GM18508 (cell line): Measurements from ENCODE around the gene VAT1.

ENCODE experiments used
- ATAC-seq: cut with Tn5 transposase; IDR thresholded peaks from one replicate; pipeline ENCODE4 v1.9.1; 2021; ENCODE audit warnings: moderate number of reproducible peaks; ENCODE audit not compliant: insufficient read depth, unreplicated experiment

The VAT1 gene

DNA sequence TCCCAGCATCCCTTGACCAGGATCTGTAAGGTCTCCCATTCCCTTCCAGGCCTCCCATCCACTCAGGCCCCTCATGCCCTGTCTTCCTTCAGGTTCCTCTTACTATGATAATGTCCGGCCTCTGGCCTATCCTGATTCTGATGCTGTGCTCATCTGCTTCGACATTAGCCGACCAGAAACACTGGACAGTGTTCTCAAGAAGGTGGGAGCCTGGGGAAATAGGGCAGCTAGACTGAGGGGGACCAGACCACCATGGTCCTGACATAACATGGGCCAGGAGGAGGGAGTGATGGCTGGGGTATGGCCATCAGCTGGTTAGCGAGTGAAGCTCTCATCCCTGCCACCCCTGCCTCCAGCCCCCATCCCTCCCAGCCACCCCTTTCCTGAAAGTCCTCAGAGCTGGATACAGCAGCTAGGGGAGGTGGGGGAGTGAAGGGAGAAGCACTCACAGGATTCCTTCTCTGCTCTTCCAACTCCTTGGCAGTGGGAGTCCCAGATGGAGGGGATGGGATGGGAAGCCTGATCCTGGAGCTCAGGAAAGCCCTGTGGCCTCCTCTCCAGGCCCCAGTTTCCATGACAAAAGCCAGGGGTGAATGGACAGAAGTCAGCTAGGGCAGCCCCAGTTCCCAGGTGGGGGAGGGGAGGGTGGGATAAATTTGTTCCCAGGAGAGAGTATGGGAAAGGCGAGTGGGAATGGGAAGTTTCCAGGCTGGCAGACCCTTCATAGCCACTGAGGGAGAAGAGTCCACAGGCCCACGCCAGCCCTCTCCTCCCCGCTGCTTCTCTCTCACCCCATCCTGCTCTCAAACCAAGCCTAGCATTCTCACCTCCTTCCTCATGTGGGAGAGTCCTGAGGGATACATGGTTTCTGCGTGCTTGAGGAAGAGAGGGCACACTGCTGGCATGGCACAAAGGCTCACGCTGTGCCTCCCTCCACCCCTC lies 5.2 kb upstream of the VAT1 start:
- ATAC-seq = no peak

DNA sequence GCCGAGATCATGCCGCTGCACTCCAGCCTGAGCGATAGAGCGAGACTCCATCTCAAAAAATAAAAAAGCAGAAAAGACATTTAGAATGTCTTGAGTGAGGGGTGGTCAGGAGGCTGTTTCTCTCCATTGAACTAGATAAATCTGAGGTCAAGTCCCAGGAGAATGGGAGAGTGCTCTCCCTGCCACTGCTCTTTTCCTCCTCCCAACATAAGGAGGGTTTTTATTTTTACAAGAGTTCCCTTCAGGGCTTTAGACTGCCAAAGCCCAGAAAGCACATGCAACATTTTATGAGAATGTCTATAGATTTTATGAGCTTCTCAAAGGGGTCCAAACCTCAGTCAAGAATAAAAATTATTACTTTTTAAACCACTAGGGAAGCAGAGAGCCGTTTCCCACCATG lies 4.4 kb upstream of the VAT1 start:
- no peak for ATAC-seq

DNA sequence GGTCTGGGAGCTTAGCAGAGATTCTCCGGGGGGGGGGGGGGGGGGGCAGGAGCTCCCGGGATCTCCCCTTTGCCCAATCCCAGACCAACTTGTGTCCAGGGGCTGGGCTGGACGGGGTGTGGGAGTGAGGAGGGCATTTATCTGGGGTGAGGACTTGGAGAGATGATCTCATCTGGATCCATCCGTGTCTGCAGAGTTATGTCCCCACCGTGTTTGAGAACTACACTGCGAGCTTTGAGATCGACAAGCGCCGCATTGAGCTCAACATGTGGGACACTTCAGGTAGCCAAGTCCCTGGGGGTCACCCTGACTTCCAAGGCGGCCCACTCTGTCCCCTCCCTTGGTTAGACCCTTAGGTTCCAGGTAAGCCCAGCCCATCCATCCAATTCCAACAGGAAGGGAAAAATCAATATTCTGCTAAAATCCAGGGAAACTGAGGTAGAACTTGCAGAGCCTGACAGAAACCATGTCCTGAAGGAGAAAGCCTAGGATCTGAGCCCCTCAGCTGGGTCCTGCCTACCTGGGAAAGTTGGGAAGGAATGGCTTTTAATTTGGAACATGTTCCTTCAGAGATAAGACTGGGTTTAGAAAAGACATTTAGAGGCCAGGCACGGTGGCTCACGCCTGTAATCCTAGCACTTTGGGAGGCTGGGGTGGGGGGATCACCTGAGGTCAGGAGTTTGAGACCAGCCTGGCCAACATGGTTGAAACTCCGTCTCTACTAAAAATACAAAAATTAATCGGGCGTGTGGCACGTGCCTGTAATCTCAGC lies 3.8 kb upstream of the VAT1 start:
- no peak for ATAC-seq

DNA sequence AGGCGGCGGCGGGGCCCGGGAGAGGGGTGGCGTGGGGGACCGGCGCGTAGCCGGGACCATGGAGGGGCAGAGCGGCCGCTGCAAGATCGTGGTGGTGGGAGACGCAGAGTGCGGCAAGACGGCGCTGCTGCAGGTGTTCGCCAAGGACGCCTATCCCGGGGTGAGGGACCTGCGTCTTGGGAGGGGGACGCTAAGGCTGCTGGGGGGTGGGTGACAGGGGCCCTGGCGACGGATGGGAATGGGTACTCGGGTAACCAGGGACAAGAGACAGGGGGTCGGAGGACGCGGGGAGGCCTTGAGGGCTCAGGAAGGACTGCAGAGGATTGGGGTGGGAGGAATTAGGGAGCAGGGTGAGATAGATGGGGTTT lies 3.1 kb upstream of the VAT1 start:
- no peak for ATAC-seq

DNA sequence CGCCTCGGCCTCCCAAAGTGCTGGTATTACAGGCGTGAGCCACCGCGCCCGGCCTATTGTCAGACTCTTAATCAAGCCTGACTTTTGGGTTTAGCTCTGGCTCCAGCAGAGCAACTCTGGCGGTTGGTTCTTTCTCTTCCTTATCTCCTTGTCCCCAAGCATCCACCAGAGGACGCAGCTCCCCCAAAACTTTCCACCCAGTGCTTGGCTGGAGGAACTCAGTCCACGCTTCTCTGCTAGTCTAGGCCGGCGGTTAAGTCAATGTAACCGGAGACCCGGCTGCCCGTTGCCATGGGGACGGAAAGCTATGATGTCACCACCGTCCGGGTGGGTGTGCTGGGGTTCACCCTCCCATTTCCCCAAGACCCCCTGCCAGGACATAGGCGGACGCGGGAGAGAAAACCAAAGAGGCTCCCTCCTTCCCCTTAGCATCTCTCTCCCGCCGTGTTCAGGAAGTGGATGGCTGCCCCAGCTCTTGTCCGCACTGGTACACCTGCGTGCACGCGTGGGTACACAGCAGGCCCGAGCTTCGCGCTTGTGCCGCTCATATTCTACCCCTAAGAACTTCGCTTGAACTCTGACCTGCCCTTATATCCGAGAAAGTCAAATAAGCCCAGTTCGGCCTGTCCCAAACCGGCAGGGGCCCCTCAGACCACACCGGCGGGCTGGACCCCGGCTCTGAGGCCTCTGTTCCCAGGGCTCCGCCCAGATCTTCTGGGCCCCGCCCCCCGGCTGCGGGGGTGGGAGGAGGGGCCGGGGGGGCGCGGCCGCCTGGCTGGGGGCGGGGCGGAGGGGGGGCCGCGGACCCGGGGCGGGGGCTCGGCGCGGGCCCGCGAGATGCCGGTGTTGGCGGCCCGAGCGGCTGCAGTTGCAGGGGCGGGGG lies 2.5 kb upstream of the VAT1 start, which contains the start of gene RND2:
Gene RND2 (plus strand): TSS at position 825 of the 883 bp plus-strand sequence. CDS start 117 bp downstream, outside the sequence.
- no peak for ATAC-seq

DNA sequence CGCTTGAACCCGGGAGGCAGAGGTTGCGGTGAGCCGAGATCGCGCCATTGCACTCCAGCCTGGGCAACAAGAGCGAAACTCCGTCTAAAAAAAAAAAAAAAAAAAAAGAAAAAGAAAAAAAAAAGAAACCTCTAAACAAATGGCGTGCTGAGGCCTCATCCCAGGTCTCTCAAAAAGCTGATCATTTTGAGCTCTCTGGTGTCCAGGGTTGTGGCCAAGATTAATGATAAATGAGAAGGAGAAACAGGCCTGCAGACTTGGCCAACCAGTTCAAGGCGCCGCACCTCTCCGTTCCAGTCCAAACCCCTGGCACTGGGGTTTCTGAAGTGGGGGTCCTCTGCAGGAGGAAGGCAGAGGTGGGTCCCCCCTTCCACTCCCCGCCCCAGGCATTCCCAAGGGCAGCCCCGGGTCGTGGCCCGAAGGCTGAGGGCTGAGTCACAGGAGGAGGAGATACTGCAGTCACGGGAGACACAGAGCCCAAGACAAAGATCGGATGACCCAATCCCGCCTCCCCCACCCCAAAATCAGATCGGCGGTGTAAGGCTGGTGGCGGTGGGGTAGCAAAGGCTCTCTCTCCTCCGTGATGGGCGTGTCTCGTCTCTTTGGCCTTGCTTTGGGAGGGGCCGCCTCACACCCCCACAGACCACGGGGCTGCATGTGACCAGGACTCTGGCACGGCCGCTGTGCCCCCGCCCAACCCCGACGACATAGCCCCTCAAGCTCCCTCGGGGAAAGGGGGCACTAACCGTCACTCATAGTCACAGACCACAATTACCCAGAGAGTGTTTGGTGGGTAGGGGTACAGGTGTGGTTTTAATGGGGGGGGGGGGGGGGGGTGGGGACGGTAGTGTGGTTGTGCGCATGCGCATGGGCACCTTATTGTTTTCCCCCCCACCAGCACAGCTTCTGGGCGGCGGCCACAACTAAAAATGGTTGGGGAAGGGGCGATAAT lies 1.1 kb downstream of the VAT1 start:
- ATAC-seq = no peak

DNA sequence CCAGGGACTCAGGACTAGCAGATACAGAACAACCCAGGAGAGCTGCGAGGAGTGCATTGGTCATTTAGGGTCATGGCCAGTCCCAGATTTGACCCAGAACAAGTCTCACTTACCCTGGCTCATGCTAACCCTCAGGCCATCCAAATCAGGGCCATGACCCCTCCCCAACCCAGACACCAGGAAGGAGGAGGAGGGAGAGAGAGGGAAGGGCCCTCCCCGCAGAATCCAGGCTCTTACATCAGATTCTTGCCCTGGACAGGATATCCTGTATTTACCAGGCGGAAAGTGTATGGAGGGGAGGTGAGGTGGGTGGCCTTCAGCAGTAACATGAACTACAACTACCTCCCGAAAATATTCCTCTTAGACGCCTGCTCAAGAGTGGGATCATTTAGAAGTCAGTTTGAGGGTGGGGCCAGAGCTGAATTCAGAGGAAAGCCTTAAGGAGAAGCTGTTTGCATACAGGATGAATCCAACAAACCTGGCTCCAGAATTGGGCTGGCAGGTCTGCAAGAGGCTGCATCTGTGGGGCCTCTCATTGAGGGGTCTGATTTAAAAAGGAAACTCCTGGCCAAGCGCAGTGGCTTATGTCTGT lies 2.1 kb downstream of the VAT1 start:
- no peak for ATAC-seq

DNA sequence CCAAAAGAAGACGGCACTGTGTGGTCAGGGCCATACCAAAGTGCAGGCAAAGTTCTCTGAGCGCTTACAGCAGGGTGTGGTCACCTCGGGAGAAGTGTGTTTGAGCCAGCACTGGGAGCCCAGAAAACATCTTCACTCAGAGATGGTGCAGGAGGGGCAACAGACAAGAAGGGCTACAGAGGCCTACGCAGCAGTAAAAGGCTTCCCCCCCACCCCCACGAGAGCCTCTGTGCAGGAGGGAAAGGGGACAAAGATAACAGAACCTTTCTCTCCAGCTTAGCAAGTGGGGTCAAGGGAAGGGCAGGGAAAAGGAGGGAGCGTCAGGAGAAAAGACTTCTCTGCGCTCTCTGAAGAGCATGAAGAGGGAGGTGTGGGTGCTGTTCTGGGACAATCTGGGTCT lies 2.8 kb downstream of the VAT1 start:
- ATAC-seq = no peak

DNA sequence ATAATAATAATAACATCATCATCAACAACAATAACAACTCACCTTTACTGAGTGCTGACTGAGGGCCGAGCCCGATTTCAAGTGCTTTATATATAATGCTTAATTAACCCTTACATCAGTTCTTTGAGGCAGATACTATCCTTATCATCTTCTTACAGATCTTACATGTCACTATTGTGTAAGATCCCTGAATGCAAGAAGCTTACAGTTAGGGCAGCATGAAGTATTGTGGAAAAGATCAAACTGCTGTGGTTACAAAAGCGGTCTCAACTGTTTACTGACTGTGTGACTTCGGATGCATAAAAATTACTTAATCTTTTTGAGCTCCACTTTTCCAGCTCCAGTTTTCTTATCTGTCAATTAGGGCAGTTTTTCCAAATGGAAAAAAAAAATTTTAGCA lies 3.3 kb downstream of the VAT1 start:
- no peak for ATAC-seq

DNA sequence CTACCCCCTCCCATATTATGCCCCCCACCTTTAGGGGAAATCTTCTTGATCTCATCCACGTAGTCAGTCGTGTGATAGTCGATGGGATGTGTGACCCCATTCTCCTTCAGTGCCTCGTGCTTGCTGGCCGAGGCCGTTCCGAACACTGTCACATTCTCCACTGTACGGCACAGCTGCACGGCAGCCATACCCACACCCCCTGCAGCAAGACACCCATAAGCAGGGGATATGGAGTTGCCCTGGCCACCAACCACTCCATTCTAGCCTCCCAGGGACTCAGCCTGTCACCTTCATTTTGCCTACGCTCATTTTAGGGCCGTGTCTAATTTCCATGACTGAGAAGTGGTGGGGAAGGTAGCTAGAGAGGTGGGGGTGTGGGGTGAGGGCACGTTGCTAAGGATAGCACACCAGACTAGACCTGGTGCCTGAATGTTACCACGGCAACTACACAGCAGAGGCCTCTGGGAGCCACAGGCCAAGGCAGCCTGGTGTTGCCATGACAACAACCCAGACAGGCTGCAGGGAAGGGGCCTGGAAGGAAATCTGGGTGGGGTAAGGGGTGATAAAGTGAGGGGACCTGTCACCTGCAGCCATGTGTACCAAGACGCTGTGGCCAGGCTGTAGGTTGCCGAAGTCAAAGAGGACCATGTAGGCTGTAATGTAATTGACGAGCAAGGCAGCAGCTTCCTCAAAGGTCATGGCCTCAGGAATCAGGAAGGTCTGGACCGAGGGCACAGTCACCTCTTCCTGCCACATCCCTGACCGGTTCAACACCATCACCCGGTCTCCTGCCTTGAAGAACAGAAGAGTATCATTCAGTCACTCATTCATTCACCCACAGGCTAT lies 4.0 kb downstream of the VAT1 start:
- no peak for ATAC-seq

DNA sequence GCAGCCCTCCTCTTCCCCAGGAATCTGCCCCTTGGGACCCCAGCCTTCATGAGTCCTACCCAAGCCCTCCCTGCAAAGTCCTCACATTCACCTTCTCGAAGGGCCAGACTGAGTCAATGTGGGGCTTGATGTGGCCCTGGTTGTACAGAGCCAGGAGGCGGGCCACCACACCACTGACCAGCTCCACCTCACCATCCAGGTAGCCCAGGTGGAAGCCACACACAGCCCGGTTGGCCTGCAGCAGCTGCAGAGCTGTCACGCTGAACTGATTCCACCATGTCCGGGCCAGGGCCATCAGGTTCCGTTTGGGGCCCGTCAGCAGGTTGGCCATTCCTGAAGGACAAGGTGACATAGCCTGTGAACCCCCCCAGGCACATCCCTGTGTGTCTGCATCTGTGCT lies 6.0 kb downstream of the VAT1 start:
- no peak for ATAC-seq

DNA sequence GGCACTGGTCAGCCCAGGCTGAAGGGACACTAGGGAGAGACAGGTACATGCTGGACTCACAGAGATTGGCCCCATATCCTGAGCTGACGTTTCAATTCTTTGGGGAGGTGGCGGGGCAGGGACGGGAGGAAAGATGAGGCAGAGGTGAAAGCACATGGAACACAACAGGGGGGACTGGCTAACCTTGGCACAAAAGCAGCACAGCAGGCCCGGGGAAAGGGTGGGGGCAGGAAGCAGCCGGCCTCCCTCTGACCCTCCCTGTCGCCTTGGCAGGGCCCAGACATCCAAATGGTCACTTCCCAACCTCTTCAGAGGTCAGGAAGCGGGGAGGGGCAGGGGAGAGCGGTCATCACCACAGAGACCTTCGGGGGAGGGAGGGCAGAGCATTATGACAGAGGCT lies 6.6 kb downstream of the VAT1 start:
- ATAC-seq = no peak

DNA sequence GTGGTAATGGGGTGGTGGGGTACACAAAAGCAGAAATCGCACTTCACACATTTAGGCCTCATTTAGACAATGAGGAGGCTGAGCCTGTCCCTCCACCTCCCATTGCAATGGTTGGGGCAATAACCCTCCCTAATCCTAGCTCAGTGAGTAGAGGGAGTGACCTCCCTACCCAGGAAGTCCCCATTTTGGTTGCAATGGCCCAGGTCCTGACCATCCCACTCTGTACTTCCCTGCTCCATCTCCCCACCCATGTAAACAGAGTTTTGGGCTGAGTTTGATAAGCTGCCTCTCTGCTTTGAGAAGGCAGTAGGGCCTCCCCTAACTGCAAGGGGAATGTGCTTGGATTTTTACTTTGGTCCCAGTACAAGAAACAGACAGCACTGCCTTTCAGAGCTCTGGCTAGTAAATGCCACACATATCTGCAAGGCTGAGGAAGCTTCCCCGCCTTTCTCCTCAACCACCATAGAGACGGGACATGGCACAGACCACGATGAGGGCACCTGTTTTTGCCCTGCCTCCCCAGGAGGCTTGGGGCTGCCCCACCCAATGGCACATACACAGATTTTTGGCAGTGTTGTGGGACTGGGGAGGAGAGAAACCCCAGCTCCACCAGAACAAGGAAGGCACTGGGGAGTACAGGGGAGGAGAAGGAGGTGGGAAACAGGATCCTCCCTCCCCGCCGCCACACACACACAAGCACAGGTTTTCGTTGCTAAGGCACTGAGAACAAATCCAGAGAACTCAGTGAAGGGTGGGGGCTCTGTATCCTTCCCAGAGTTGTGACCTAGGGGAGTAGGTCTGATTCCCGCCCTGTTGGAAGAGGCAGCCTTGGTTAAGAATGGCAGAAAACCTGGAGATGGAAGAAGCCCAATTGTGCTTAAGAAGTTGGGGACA lies 7.3 kb downstream of the VAT1 start:
- ATAC-seq = no peak

DNA sequence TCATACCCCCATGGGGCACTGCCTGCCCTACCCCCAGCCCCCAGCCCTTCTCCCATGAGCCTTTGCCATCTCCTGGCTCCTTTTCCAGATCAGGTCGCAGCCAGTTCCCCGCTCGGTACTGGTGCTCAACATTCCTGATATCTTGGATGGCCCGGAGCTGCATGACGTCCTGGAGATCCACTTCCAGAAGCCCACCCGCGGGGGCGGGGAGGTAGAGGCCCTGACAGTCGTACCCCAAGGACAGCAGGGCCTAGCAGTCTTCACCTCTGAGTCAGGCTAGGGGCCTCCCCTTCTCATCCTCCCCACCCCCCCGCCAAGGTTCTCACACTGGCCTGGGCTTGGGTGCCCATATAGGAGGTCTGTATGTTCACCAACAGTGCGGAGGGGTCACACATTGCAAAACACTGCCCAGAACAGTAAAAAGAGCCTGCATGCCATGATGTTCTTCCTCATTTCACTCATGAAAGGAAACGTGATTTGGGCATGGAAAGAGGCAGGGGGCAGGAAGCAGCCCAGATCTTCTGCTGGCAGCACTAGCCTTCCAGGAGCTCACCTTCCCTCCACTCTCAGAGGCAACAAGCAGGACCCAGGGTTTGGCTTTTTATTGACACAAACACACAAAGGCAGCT lies 8.1 kb downstream of the VAT1 start:
- no peak for ATAC-seq

DNA sequence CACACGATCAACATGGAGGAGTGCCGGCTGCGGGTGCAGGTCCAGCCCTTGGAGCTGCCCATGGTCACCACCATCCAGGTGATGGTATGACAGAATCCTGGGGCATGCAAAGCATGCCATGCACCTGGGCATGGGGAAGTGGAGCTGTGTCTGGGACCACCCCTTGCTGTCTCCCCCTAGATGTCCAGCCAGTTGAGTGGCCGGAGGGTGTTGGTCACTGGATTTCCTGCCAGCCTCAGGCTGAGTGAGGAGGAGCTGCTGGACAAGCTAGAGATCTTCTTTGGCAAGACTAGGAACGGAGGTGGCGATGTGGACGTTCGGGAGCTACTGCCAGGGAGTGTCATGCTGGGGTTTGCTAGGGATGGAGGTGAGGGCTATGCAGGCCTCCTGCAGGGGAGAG lies 8.9 kb downstream of the VAT1 start:
- no peak for ATAC-seq

DNA sequence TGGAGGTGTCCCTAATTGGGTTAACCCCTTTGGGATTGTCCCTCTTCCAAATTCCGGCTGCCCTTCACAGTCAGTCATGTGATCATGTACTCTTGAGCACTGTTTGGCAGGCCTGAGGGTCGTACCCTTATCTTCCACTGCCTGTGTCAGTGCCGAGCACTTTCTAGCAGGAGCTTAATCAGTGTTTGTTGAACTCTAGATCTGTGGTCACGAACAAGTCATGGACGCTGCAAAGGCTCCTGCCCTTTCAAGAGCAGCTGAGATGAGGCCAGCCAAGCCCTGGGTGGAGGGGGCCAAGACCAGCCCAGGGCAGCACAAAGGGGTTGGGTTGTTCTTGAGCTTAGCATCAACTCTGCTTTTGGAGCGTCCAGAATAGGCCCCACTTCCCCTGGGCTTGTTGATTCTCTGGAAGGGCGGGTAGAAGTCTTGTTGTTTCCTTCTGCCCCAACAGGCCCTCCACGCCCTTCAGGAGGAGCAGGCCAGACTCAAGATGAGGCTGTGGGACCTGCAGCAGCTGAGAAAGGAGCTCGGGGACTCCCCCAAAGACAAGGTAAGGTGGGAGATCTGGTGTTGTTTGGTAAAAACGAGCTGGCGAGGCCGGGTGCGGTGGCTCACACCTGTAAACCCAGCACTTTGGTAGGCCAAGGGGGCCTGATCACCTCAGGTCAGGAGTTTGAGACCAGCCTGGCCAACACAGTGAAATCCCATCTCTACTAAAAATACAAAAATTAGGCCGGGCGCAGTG lies 10.3 kb downstream of the VAT1 start:
- no peak for ATAC-seq
